ENCODE data around the gene APBA2. TPM values are rescaled to one million over a fixed set of nuclear protein-coding genes. Genes with fewer than 3 reads are reported as not detected.

APBA2 gene
- total and polyA plus RNA-seq, 8 donors: 0.45 to 13.3 (median 2.0) TPM; not detected in 1

GRCh38 chr15:29134641-29135308 lies 249.0 kb downstream of the APBA2 start:
- Histone ChIP-seq H3K4me1 (peaks cover 0 to 5% (median 3%) of the 10 kb centered on the region in 4 donors), H3K27ac (no peak overlapping the region), H3K27me3 (peaks cover 0 to 28% (median 10%) of the 10 kb centered on the region in 3 donors), H3K36me3 (no peaks in the 10 kb centered on the region), H3K9me3 (no peaks in the 10 kb centered on the region), H3K4me3 (no peak overlapping the region)
- TF ChIP-seq POLR2A (IDR thresholded peaks at IDR 0.05): no peak
- no peak for TF ChIP-seq POLR2AphosphoS5 (IDR thresholded peaks at IDR 0.05)
- TF ChIP-seq EP300 (IDR thresholded peaks at IDR 0.05): no peak
- no peak for TF ChIP-seq CTCF (IDR thresholded peaks at IDR 0.05)
- intact Hi-C loops (cut with DNase I; ENCODE audit: low total_unique reads): no loop called here
- 77 to 83% (median 80%) methylated on average over 10 to 14 of the region's 14 CpGs for WGBS, 5 donors
- DNase-seq: no peak

- TF ChIP-seq EP300 (IDR thresholded peaks at IDR 0.05) (no peak), CTCF (IDR thresholded peaks at IDR 0.05) (no peak), POLR2A (IDR thresholded peaks at IDR 0.05) (no peak), POLR2AphosphoS5 (IDR thresholded peaks at IDR 0.05) (no peak)
- no peak overlapping the region for H3K27ac ChIP-seq
- 53 to 63% (median 59%) methylated on average over 6 of the region's 6 CpGs for WGBS, 5 donors
- no peak overlapping the region for H3K4me3 ChIP-seq
- no peaks in the 10 kb centered on the region for H3K36me3 ChIP-seq
- peaks cover 0 to 29% (median 12%) of the 10 kb centered on the region in 3 donors for H3K27me3 ChIP-seq
- no peaks in the 10 kb centered on the region for H3K9me3 ChIP-seq
- DNase-seq: no peak
- H3K4me1 ChIP-seq: peaks cover 0 to 10% (median 7%) of the 10 kb centered on the region in 4 donors
- intact Hi-C loops (cut with DNase I; ENCODE audit: low total_unique reads): no loop called here
Observed at GRCh38 chr15:29135309-29135657, 249.5 kb downstream of the APBA2 start.

DNA sequence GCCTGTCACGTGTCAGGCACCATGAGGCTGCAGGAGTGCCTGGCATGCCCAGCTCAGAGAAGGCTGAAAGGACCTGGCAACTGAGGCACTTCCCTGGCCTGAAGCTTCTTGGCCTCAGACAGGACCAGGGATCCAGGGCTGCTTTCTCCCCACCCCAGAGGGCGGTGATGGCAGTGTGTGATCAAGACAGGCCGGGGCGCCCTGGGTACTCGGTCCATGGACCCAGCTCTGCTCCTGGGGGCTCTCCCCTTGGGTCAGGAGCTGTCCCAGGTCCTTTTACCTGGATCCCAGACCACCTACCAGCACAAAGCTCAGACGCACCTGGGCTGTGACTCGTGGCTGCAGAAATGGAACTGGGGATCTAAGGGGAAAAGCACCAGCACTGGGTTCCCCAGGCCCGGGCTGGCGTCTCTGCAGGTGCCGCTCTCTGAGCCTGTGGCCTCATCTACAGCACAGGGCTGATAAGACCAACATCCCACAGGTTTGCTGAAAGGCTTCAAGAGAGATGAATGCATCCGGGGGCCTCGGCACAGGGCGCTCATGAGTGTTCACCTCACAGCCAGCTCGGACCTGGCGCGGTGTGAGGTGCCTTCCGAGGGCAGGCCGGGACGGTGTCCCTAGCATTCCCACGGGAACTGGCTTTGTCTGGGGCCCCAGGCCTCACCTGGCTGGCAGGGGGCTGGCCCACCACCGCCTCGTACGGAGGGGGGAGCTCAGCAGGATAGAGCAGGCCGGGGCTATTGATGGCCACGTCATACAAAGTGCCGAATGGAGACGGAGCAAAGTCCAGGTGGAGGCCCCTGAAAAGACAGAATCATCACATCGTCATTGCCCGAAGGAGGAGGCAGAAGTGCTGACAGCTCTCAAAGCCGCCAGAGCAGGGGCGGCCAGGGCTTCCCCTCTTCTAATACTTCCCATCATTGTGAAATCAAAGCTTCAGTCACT lies 250.2 kb downstream of the APBA2 start:
- peaks cover 0 to 35% (median 12%) of the 10 kb centered on the region in 3 donors for H3K27me3 ChIP-seq
- H3K36me3 ChIP-seq: no peaks in the 10 kb centered on the region
- intact Hi-C loops (cut with DNase I; ENCODE audit: low total_unique reads): no loop called here
- H3K4me1 ChIP-seq: peaks cover 0 to 11% (median 7%) of the 10 kb centered on the region in 4 donors
- no peak for DNase-seq
- H3K27ac ChIP-seq: no peak overlapping the region
- no peaks in the 10 kb centered on the region for H3K9me3 ChIP-seq
- H3K4me3 ChIP-seq: no peak overlapping the region
- TF ChIP-seq POLR2A (IDR thresholded peaks at IDR 0.05) (no peak), CTCF (IDR thresholded peaks at IDR 0.05) (no peak)
- 74 to 86% (median 81%) methylated on average over 31 of the region's 31 CpGs for WGBS, 5 donors

DNA sequence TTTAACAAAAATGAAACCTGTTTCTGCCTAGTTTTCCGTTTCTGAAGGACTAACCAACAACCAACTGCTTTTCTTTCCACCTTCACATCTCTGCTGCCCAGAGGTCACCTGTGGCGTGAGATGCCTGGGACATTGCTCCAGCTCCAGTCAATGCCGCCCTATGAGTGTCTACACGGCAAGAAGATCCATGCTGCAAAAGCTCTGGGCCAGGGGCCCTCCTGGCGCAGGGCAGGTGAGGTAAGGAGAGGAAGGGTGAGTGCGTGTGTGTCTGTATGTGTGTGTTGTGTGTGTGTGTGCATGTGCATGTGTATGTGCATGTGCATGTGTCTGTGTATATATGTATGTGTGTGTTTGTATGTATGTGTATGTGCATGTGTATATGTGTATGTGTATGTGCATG lies 252.5 kb downstream of the APBA2 start:
- 79 to 95% (median 90%) methylated on average over 6 of the region's 6 CpGs for WGBS, 5 donors
- intact Hi-C loops (cut with DNase I; ENCODE audit: low total_unique reads): no loop called here
- H3K36me3 ChIP-seq: no peaks in the 10 kb centered on the region
- H3K4me1 ChIP-seq: peaks cover 0 to 11% (median 7%) of the 10 kb centered on the region in 4 donors
- no peak for TF ChIP-seq EP300 (IDR thresholded peaks at IDR 0.05)
- no peak for TF ChIP-seq CTCF (IDR thresholded peaks at IDR 0.05)
- no peak for TF ChIP-seq POLR2A (IDR thresholded peaks at IDR 0.05)
- no peak for TF ChIP-seq POLR2AphosphoS5 (IDR thresholded peaks at IDR 0.05)
- no peak overlapping the region for H3K27ac ChIP-seq
- H3K4me3 ChIP-seq: no peak overlapping the region
- H3K27me3 ChIP-seq: peaks cover 0 to 40% (median 12%) of the 10 kb centered on the region in 3 donors
- no peaks in the 10 kb centered on the region for H3K9me3 ChIP-seq
- no peak for DNase-seq

All from stomach (tissue), 9 donors.